ENCODE results near the gene SGTA.

SGTA gene

GRCh38 chr19:2813235-2814160, 30.4 kb upstream of the SGTA start:
- no peak for TF ChIP-seq CTCF (conservative IDR thresholded peaks at IDR 0.05; ENCODE audit: low read depth, low read length)
- no peak for DNase-seq (ENCODE audit: low read depth)
- no peak overlapping the region for H3K4me3 ChIP-seq (ENCODE audit: low read depth, low read length)

- no peak for TF ChIP-seq CTCF (conservative IDR thresholded peaks at IDR 0.05; ENCODE audit: low read depth, low read length)
- DNase-seq (ENCODE audit: low read depth): no peak
- H3K4me3 ChIP-seq (ENCODE audit: low read depth, low read length): no peak overlapping the region
These were observed 29.6 kb upstream of the SGTA start for GRCh38 chr19:2812414-2813234.

GRCh38 chr19:2811735-2812413, 28.8 kb upstream of the SGTA start:
- no peak for DNase-seq (ENCODE audit: low read depth)
- TF ChIP-seq CTCF (conservative IDR thresholded peaks at IDR 0.05; ENCODE audit: low read depth, low read length): no peak
- H3K4me3 ChIP-seq (ENCODE audit: low read depth, low read length): no peak overlapping the region

- DNase-seq (ENCODE audit: low read depth): no peak
- TF ChIP-seq CTCF (conservative IDR thresholded peaks at IDR 0.05; ENCODE audit: low read depth, low read length): no peak
These were observed 28.2 kb upstream of the SGTA start for GRCh38 chr19:2811221-2811722.

GRCh38 chr19:2810141-2811091, 27.3 kb upstream of the SGTA start:
- DNase-seq (ENCODE audit: low read depth): no peak
- TF ChIP-seq CTCF (conservative IDR thresholded peaks at IDR 0.05; ENCODE audit: low read depth, low read length): no peak
- H3K4me3 ChIP-seq (ENCODE audit: low read depth, low read length): no peak overlapping the region

More at GRCh38 chr19:2811221-2811722, 28.2 kb upstream of the SGTA start:
- H3K4me3 ChIP-seq (ENCODE audit: low read depth, low read length): no peak overlapping the region

Measured in choroid plexus epithelial cell (primary cell).